Measurements from ENCODE around the gene VPS13A. TPM values are rescaled to one million over a fixed set of nuclear protein-coding genes. Genes with fewer than 3 reads are reported as not detected.

The VPS13A gene
- total and polyA plus RNA-seq, 4 donors: 2.4 to 45.1 (median 22.6) TPM

- no peak for DNase-seq (ENCODE audit: low spot score)
- TF ChIP-seq RXRA (IDR thresholded peaks at IDR 0.05): no peak
- no peak for TF ChIP-seq FOXA2 (IDR thresholded peaks at IDR 0.05)
- TF ChIP-seq MAX (IDR thresholded peaks at IDR 0.05): no peak
- TF ChIP-seq RAD21 (IDR thresholded peaks at IDR 0.05): no peak
- TF ChIP-seq JUND (IDR thresholded peaks at IDR 0.05): no peak
- TF ChIP-seq CTCF (IDR thresholded peaks at IDR 0.05; ENCODE audit: low read depth, low read length, missing input control): no peak
- no peak for TF ChIP-seq REST (IDR thresholded peaks at IDR 0.05)
- TF ChIP-seq NR2F2 (IDR thresholded peaks at IDR 0.05): no peak
- no peak for TF ChIP-seq TAF1 (conservative IDR thresholded peaks at IDR 0.05)
- no peak for TF ChIP-seq FOXA1 (IDR thresholded peaks at IDR 0.05)
- TF ChIP-seq EGR1 (IDR thresholded peaks at IDR 0.05; ENCODE audit: low read depth in 2 of 2): no peak
- no peak for TF ChIP-seq ATF3 (IDR thresholded peaks at IDR 0.05)
- TF ChIP-seq HNF4A (conservative IDR thresholded peaks at IDR 0.05): no peak
- H3K9ac ChIP-seq (ENCODE audit: low read depth in 1 of 2, low read length in 2 of 2): no peak overlapping the region
- H3K36me3 ChIP-seq (ENCODE audit: control insufficient read depth in 4 of 4, insufficient read depth in 3 of 4, low read depth in 1 of 4, low read length in 3 of 4): no peaks in the 10 kb centered on the region
- H3K27me3 ChIP-seq (ENCODE audit: control insufficient read depth in 4 of 4, insufficient read depth in 4 of 4, low read length in 3 of 4): no peaks in the 10 kb centered on the region
- 80% methylated on average over 14 of the region's 14 CpGs for WGBS
- no peak overlapping the region for H3K4me3 ChIP-seq (ENCODE audit: low read depth in 1 of 3, low read length in 3 of 3)
- no peaks in the 10 kb centered on the region for H3K9me3 ChIP-seq (ENCODE audit: control insufficient read depth in 4 of 4, low read length in 3 of 4)
- H3K27ac ChIP-seq (ENCODE audit: low read depth in 1 of 2, low read length in 2 of 2): no peak overlapping the region
- H3K4me1 ChIP-seq (ENCODE audit: control insufficient read depth in 4 of 4, insufficient read depth in 4 of 4, low read length in 3 of 4): peaks cover 0 to 2% (median 2%) of the 10 kb centered on the region in 4 donors
Measured at GRCh38 chr9:77453825-77454647, 276.7 kb downstream of the VPS13A start.

GRCh38 chr9:77454663-77455062 lies 277.3 kb downstream of the VPS13A start:
- Histone ChIP-seq H3K4me1 (ENCODE audit: control insufficient read depth in 4 of 4, insufficient read depth in 4 of 4, low read length in 3 of 4) (peaks cover 0 to 2% (median under 1%) of the 10 kb centered on the region in 4 donors), H3K27me3 (ENCODE audit: control insufficient read depth in 4 of 4, insufficient read depth in 4 of 4, low read length in 3 of 4) (no peaks in the 10 kb centered on the region), H3K9me3 (ENCODE audit: control insufficient read depth in 4 of 4, low read length in 3 of 4) (no peaks in the 10 kb centered on the region), H3K27ac (ENCODE audit: low read depth in 1 of 2, low read length in 2 of 2) (no peak overlapping the region), H3K36me3 (ENCODE audit: control insufficient read depth in 4 of 4, insufficient read depth in 3 of 4, low read depth in 1 of 4, low read length in 3 of 4) (no peaks in the 10 kb centered on the region), H3K4me3 (ENCODE audit: low read depth in 1 of 3, low read length in 3 of 3) (no peak overlapping the region), H3K9ac (ENCODE audit: low read depth in 1 of 2, low read length in 2 of 2) (no peak overlapping the region)
- no peak for DNase-seq (ENCODE audit: low spot score)
- TF ChIP-seq GABPA (IDR thresholded peaks at IDR 0.05 in 1 of 2, conservative IDR thresholded peaks at IDR 0.05 in 1 of 2) (no peak), CTCF (IDR thresholded peaks at IDR 0.05; ENCODE audit: low read depth, low read length, missing input control) (no peak), HNF4G (IDR thresholded peaks at IDR 0.05) (no peak), NR2F2 (IDR thresholded peaks at IDR 0.05) (no peak), EGR1 (IDR thresholded peaks at IDR 0.05; ENCODE audit: low read depth in 2 of 2) (no peak), ZBTB33 (IDR thresholded peaks at IDR 0.05) (no peak), JUND (IDR thresholded peaks at IDR 0.05) (no peak), REST (IDR thresholded peaks at IDR 0.05) (no peak)
- WGBS: 85% methylated on average over 3 of the region's 3 CpGs

All from liver (tissue), 9 donors.